Measurements from ENCODE around the gene NUP205. TPM values are rescaled to one million over a fixed set of nuclear protein-coding genes. Genes with fewer than 3 reads are reported as not detected.

NUP205 gene
- total RNA-seq, 1 experiment from 2014 or later = 91.0 TPM

- Histone ChIP-seq H3K9ac (ENCODE audit: low read length) (no peak overlapping the region), H3K4me2 (ENCODE audit: low read length) (no peak overlapping the region), H3K36me3 (ENCODE audit: control insufficient read depth in 1 of 2, insufficient read depth in 2 of 2, low read length in 2 of 2) (peaks cover 12 to 15% of the 10 kb centered on the region in 2 experiments), H4K20me1 (ENCODE audit: insufficient read depth) (no peaks in the 10 kb centered on the region), H3K79me2 (ENCODE audit: insufficient read depth, low read length) (peaks cover 54% of the 10 kb centered on the region), H3K27ac (ENCODE audit: low read depth, low read length) (no peak overlapping the region), H3K4me1 (ENCODE audit: control insufficient read depth in 1 of 2, insufficient read depth in 2 of 2, low read length in 2 of 2) (no peaks in the 10 kb centered on the region), H3K9me3 (ENCODE audit: control insufficient read depth in 1 of 2, insufficient read depth in 1 of 2, low read depth in 1 of 2, low read length in 2 of 2) (no peaks in the 10 kb centered on the region), H3K4me3 (replicated peaks in 1 of 2; ENCODE audit: low read depth in 1 of 2, low read length in 2 of 2) (no peak overlapping the region), H2AFZ (ENCODE audit: low read depth, low read length, poor library complexity, severe bottlenecking) (no peak overlapping the region), H3K9me2 (ENCODE audit: insufficient read depth) (no peaks in the 10 kb centered on the region), H3K27me3 (ENCODE audit: insufficient read depth, low read length) (no peaks in the 10 kb centered on the region)
- no TSS peak for BruUV-seq (replicated peaks)
- intact Hi-C loops (cut with micrococcal nuclease) = loop anchor here (5.0 kb wide), 2 partner anchors 1779 to 1919 kb away; no protein-coding TSS in a partner anchor
- no peak for TF ChIP-seq CTCF (IDR thresholded peaks at IDR 0.05 in 2 of 3, conservative IDR thresholded peaks at IDR 0.05 in 1 of 3; ENCODE audit: borderline replicate concordance in 1 of 3, insufficient read depth in 1 of 3, low read depth in 2 of 3, low read length in 2 of 3)
- TF ChIP-seq EZH2 (IDR thresholded peaks at IDR 0.05) = no peak
- no peak for TF ChIP-seq ZFX (IDR thresholded peaks at IDR 0.05)
- no peak for TF ChIP-seq YY1 (IDR thresholded peaks at IDR 0.05; ENCODE audit: extremely low read depth, insufficient replicate concordance, low read depth, low read length)
- no peak for TF ChIP-seq EZH2phosphoT487 (IDR thresholded peaks at IDR 0.05; ENCODE audit: borderline replicate concordance)
- no peak for TF ChIP-seq TCF7L2 (IDR thresholded peaks at IDR 0.05; ENCODE audit: borderline replicate concordance, extremely low read depth, insufficient read depth, insufficient read length)
- no peak for TF ChIP-seq ZNF274 (IDR thresholded peaks at IDR 0.05; ENCODE audit: low read depth, low read length)
- TF ChIP-seq JUND (IDR thresholded peaks at IDR 0.05) = no peak
- TF ChIP-seq ZBTB33 (IDR thresholded peaks at IDR 0.05; ENCODE audit: extremely low read depth, insufficient replicate concordance, low read length) = no peak
- no peak for TF ChIP-seq RAD21 (IDR thresholded peaks at IDR 0.05; ENCODE audit: low read depth)
- ATAC-seq (no peak), DNase-seq (ENCODE audit: low read depth, low spot score) (no peak)
- RAD21 ChIA-PET (ENCODE audit: low non-redundant PET in 1 of 2, low total read pairs in 2 of 2, uncharacterized antibody in 2 of 2, unreplicated experiment in 2 of 2) = interaction anchor here in 1 of 2 experiments (0.6 kb wide), 1 partner anchor 32 kb away, joined by 3 read pairs; no protein-coding TSS in a partner anchor
- CTCF ChIA-PET = interaction anchor here (0.8 to 3.0 kb wide), 13 partner anchors 9 to 399 kb away, joined by 3 to 14 read pairs (median 6); partner anchors contain the start of gene STMP1
- POLR2A ChIA-PET = interaction anchor here (0.6 kb wide), 1 partner anchor 11 kb away, joined by 3 read pairs; the partner anchor contains the start of gene STMP1
These were observed 115.6 kb downstream of the NUP205 start for GRCh38 chr7:135673360-135673706.
